HepG2 (cell line): Measurements from ENCODE around the gene NME2. TPM values are rescaled to one million over a fixed set of nuclear protein-coding genes. Genes with fewer than 3 reads are reported as not detected.

Experiments used
- CHCHD3 ChIP-seq: sonication (generic); formaldehyde crosslinking; IDR thresholded peaks from 2 replicates; pipeline ENCODE4 v1.8.0; 2022; ENCODE audit warnings: mild to moderate bottlenecking, missing genetic modification reagents, moderate library complexity
- DPF2 ChIP-seq: sonication (generic); formaldehyde crosslinking; IDR thresholded peaks from 2 replicates; pipeline ENCODE4 v1.4.0; 2020; ENCODE audit warnings: mild to moderate bottlenecking, low read depth, missing genetic modification reagents, borderline replicate concordance
- GABPA ChIP-seq, 2 experiments: IDR thresholded peaks; 2 replicates each; pipeline ENCODE4 v1.6.1; 2011 to 2016; ENCODE audit warnings: low read depth in 2 of 2, low read length in 1 of 2, missing biosample characterization in 1 of 2, missing genetic modification characterization in 1 of 2
- KLF9 ChIP-seq: IDR thresholded peaks from 2 replicates; pipeline ENCODE4 v1.6.1; 2016; ENCODE audit warnings: low read depth
- KMT2B ChIP-seq: IDR thresholded peaks from 2 replicates; pipeline ENCODE4 v1.6.1; 2016; ENCODE audit warnings: missing genetic modification reagents, missing compliant biosample characterization
- MBD4 ChIP-seq: IDR thresholded peaks from 2 replicates; pipeline ENCODE4 v1.6.1; 2012; ENCODE audit warnings: low read length, inconsistent platforms, borderline replicate concordance
- MTA3 ChIP-seq: sonication (generic); formaldehyde crosslinking; IDR thresholded peaks from 2 replicates; pipeline ENCODE4 v1.4.0; 2020; ENCODE audit warnings: missing genetic modification reagents
- RXRA ChIP-seq: sonication (generic); formaldehyde crosslinking; IDR thresholded peaks from 2 replicates; pipeline ENCODE4 v1.5.1; 2020; ENCODE audit warnings: missing genetic modification reagents
- U2AF1 ChIP-seq: fragments of 200-400 bp; formaldehyde crosslinking; optimal IDR thresholded peaks from 2 replicates; pipeline ENCODE3; 2017; ENCODE audit warnings: mild to moderate bottlenecking, low read depth, low read length
- ZBTB38 ChIP-seq: sonication (generic); formaldehyde crosslinking; IDR thresholded peaks from 2 replicates; pipeline ENCODE4 v1.5.1; 2020; ENCODE audit warnings: mild to moderate bottlenecking, missing genetic modification reagents
- ZMYM3 ChIP-seq: sonication (generic); formaldehyde crosslinking; IDR thresholded peaks from 2 replicates; pipeline ENCODE4 v1.5.1; 2020; ENCODE audit warnings: mild to moderate bottlenecking, missing genetic modification reagents
- ZNF317 ChIP-seq: sonication (generic); formaldehyde crosslinking; IDR thresholded peaks from 2 replicates; pipeline ENCODE4 v1.5.0; 2020; ENCODE audit warnings: mild to moderate bottlenecking, missing genetic modification reagents
- ZNF557 ChIP-seq: sonication (generic); formaldehyde crosslinking; IDR thresholded peaks from 2 replicates; pipeline ENCODE4 v1.4.0; 2020; ENCODE audit warnings: missing genetic modification reagents
- ZNF678 ChIP-seq: sonication (generic); formaldehyde crosslinking; IDR thresholded peaks from 2 replicates; pipeline ENCODE4 v1.4.0; 2020; ENCODE audit warnings: mild to moderate bottlenecking, missing genetic modification reagents
- ZNF788 ChIP-seq: sonication (generic); formaldehyde crosslinking; IDR thresholded peaks from 2 replicates; pipeline ENCODE4 v1.5.0; 2020; ENCODE audit warnings: mild to moderate bottlenecking, missing genetic modification reagents, borderline replicate concordance
- ZNF841 ChIP-seq: sonication (generic); formaldehyde crosslinking; IDR thresholded peaks from 2 replicates; pipeline ENCODE4 v1.8.1; 2023; ENCODE audit warnings: missing genetic modification reagents, borderline replicate concordance
- polyA plus RNA-seq, 8 experiments: library from polyadenylated mRNA; depleted of rRNA in 3 of 8; stranded (reverse) in 7 of 8; unstranded in 1 of 8; fragments of >200 nt; fragmentation: Illumina TruSeq in 4 of 8; extraction: Trizol in 4 of 8; gene quantifications; 2 replicates each; pipeline versions ENCODE4 v1.2.1 to v1.2.3, GENCODE V29; 2011 to 2016; ENCODE audit warnings: low read depth in 4 of 8, missing spikeins in 1 of 8, mixed read lengths in 1 of 8; ENCODE audit not compliant: insufficient read depth in 1 of 8
- total RNA-seq, 5 experiments: library from RNA; depleted of rRNA; stranded (reverse); fragments of >200 nt; fragmentation: Illumina TruSeq; extraction: Trizol; gene quantifications; 2 replicates each; pipeline ENCODE4 v1.2.3, GENCODE V29; 2016; ENCODE audit warnings: low read depth in 1 of 5
- TF ChIP-seq, protein P1 (sequence below): sonication (generic); formaldehyde crosslinking; IDR thresholded peaks from 2 replicates; pipeline ENCODE4 v1.4.0; 2020; ENCODE audit warnings: missing genetic modification reagents, borderline replicate concordance
- TF ChIP-seq, protein P2 (sequence below): sonication (generic); formaldehyde crosslinking; IDR thresholded peaks from 2 replicates; pipeline ENCODE4 v1.9.0; 2021; ENCODE audit warnings: missing genetic modification reagents, mild to moderate bottlenecking, borderline replicate concordance
- TF ChIP-seq, protein P3 (sequence below): IDR thresholded peaks from 2 replicates; pipeline ENCODE4 v1.6.1; 2016; ENCODE audit warnings: low read depth
- TF ChIP-seq, protein P4 (sequence below): sonication (generic); formaldehyde crosslinking; IDR thresholded peaks from 2 replicates; pipeline ENCODE4 v1.4.0; 2020; ENCODE audit warnings: missing genetic modification reagents, mild to moderate bottlenecking, borderline replicate concordance

NME2 gene
- total and polyA plus RNA-seq, 2 of the 13 experiments (the other 11 are each of a cell fraction or from before 2014, with no cell fraction given): 790 to 1,213 TPM

DNA sequence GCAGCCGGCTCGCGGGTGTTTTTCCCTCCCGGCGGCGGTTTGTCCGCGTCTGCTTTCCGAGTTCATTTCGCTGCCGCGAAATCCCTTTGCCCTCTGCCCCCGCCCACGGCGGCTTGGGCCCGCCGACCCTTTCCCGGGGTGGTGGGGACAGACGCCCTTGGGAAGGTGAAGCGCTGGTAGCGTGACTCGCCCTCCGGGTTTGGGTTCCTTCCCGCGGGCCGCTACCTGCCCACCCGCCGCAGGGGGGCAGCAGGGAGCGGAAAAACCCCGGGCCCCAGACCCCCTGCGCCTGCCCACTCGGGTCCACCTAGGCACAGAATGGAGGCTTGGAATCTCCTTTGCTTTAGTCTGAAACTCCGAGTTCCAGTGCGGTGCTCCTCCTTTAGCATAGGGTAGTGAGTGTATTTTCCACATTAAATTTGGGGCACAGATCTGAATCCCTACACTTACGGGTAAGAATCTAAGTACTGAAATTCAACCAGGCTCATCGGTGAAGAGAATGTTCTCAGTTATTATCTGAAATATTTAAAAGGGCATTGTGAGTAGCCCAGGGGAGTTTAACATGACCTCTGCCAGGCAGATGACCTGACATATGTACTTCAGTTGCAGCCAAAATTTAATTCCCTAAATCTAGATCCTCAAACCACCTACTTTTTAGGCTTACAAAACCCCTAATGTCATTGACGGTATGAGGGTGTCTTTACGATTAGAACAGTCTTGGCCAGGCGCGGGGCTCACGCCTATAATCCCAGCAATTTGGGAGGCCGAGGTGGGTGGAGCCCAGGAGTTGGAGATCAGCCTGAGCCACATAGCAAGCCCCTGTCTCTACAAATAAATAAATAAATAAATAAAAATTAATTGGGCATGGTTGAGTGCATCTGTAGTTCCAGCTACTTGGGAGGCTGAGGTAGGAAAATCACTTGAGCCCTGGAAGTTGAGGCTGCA lies 1.0 kb downstream of the NME2 start (continued):
- TF ChIP-seq, protein P1, sequence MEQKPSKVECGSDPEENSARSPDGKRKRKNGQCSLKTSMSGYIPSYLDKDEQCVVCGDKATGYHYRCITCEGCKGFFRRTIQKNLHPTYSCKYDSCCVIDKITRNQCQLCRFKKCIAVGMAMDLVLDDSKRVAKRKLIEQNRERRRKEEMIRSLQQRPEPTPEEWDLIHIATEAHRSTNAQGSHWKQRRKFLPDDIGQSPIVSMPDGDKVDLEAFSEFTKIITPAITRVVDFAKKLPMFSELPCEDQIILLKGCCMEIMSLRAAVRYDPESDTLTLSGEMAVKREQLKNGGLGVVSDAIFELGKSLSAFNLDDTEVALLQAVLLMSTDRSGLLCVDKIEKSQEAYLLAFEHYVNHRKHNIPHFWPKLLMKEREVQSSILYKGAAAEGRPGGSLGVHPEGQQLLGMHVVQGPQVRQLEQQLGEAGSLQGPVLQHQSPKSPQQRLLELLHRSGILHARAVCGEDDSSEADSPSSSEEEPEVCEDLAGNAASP (CRISPR knock-in tag): no peak
- TF ChIP-seq CHCHD3 (no peak), ZNF557 (CRISPR knock-in tag) (no peak), KLF9 (CRISPR knock-in tag) (no peak), ZNF788 (CRISPR knock-in tag) (no peak), ZNF841 (CRISPR knock-in tag) (no peak), ZNF678 (CRISPR knock-in tag) (no peak), MTA3 (CRISPR knock-in tag) (no peak), U2AF1 (no peak), GABPA (IDR thresholded peaks at IDR 0.05; ENCODE audit: low read depth, low read length) (no peak), GABPA (CRISPR knock-in tag; IDR thresholded peaks at IDR 0.05; ENCODE audit: low read depth) (0 out of 2 replicates have a peak, but pooled peaks have one; percentile 29), ZNF317 (0 out of 2 replicates have a peak, but pooled peaks have one; percentile 63), MBD4 (no peak), DPF2 (CRISPR knock-in tag) (no peak), RXRA (CRISPR knock-in tag) (no peak; the same call in 1 of the 2 replicates), KMT2B (CRISPR knock-in tag) (peak; percentile 11; the same call in 1 of the 2 replicates), ZBTB38 (CRISPR knock-in tag) (no peak), ZMYM3 (CRISPR knock-in tag) (no peak)
- TF ChIP-seq, protein P2, sequence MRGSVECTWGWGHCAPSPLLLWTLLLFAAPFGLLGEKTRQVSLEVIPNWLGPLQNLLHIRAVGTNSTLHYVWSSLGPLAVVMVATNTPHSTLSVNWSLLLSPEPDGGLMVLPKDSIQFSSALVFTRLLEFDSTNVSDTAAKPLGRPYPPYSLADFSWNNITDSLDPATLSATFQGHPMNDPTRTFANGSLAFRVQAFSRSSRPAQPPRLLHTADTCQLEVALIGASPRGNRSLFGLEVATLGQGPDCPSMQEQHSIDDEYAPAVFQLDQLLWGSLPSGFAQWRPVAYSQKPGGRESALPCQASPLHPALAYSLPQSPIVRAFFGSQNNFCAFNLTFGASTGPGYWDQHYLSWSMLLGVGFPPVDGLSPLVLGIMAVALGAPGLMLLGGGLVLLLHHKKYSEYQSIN (CRISPR knock-in tag): no peak
- TF ChIP-seq, protein P3, sequence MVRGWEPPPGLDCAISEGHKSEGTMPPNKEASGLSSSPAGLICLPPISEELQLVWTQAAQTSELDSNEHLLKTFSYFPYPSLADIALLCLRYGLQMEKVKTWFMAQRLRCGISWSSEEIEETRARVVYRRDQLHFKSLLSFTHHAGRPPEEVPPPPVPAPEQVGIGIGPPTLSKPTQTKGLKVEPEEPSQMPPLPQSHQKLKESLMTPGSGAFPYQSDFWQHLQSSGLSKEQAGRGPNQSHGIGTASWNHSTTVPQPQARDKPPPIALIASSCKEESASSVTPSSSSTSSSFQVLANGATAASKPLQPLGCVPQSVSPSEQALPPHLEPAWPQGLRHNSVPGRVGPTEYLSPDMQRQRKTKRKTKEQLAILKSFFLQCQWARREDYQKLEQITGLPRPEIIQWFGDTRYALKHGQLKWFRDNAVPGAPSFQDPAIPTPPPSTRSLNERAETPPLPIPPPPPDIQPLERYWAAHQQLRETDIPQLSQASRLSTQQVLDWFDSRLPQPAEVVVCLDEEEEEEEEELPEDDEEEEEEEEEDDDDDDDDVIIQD (CRISPR knock-in tag): no peak
- TF ChIP-seq, protein P4, sequence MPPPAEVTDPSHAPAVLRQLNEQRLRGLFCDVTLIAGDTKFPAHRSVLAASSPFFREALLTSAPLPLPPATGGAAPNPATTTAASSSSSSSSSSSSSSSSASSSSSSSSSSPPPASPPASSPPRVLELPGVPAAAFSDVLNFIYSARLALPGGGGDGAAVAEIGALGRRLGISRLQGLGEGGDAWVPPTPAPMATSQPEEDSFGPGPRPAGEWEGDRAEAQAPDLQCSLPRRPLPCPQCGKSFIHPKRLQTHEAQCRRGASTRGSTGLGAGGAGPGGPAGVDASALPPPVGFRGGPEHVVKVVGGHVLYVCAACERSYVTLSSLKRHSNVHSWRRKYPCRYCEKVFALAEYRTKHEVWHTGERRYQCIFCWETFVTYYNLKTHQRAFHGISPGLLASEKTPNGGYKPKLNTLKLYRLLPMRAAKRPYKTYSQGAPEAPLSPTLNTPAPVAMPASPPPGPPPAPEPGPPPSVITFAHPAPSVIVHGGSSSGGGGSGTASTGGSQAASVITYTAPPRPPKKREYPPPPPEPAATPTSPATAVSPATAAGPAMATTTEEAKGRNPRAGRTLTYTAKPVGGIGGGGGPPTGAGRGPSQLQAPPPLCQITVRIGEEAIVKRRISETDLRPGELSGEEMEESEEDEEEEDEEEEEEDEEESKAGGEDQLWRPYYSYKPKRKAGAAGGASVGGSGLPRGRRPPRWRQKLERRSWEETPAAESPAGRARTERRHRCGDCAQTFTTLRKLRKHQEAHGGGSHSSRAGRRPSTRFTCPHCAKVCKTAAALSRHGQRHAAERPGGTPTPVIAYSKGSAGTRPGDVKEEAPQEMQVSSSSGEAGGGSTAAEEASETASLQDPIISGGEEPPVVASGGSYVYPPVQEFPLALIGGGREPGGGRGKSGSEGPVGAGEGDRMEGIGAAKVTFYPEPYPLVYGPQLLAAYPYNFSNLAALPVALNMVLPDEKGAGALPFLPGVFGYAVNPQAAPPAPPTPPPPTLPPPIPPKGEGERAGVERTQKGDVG (CRISPR knock-in tag): no peak
